Astrocyte of the cerebellum (primary cell): ENCODE results near the gene EARS2.

Source experiments
- DNase-seq: peaks from one replicate; pipeline ENCODE4 v3.0.0-alpha.2; 2011; ENCODE audit warnings: low read depth
- H3K4me3 ChIP-seq: 2 replicates; pipeline ENCODE4 v1.5.1; 2011; ENCODE audit warnings: mild to moderate bottlenecking, low read depth, low read length, moderate library complexity
- in situ Hi-C: cut with HindIII; loops from 2 replicates; pipeline ENCODE4 v1.10.0; 2017; ENCODE audit warnings: low sequenced_read_pairs
- TF ChIP-seq, protein P1 (sequence below): IDR thresholded peaks from 2 replicates; pipeline ENCODE4 v1.5.1; 2012; ENCODE audit warnings: low read length, low read depth, moderate library complexity, mild to moderate bottlenecking; ENCODE audit errors: missing control alignments

EARS2 gene

DNA sequence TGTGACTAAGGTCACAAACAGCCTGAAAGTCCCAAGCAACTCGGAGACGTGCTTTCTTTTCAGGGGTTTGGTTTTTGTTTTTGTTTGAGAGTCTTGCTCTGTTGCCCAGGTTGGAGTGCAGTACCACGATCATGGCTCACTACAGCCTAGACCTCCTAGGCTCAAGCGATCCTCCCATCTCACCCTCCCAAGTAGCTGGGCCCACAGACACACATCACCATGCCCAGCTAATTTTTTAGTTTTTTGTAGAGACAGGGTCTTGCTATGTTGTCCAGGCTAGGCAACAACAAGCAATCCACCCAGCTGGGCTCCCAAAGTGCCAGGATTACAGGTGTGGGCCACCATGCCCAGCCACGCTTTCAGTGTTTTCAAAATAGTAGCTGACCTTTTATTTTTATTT lies 27.1 kb downstream of the EARS2 start:
- in situ Hi-C loops: no loop called here
- no peak overlapping the region for H3K4me3 ChIP-seq
- TF ChIP-seq, protein P1, sequence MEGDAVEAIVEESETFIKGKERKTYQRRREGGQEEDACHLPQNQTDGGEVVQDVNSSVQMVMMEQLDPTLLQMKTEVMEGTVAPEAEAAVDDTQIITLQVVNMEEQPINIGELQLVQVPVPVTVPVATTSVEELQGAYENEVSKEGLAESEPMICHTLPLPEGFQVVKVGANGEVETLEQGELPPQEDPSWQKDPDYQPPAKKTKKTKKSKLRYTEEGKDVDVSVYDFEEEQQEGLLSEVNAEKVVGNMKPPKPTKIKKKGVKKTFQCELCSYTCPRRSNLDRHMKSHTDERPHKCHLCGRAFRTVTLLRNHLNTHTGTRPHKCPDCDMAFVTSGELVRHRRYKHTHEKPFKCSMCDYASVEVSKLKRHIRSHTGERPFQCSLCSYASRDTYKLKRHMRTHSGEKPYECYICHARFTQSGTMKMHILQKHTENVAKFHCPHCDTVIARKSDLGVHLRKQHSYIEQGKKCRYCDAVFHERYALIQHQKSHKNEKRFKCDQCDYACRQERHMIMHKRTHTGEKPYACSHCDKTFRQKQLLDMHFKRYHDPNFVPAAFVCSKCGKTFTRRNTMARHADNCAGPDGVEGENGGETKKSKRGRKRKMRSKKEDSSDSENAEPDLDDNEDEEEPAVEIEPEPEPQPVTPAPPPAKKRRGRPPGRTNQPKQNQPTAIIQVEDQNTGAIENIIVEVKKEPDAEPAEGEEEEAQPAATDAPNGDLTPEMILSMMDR: no peak
- no peak for DNase-seq

DNA sequence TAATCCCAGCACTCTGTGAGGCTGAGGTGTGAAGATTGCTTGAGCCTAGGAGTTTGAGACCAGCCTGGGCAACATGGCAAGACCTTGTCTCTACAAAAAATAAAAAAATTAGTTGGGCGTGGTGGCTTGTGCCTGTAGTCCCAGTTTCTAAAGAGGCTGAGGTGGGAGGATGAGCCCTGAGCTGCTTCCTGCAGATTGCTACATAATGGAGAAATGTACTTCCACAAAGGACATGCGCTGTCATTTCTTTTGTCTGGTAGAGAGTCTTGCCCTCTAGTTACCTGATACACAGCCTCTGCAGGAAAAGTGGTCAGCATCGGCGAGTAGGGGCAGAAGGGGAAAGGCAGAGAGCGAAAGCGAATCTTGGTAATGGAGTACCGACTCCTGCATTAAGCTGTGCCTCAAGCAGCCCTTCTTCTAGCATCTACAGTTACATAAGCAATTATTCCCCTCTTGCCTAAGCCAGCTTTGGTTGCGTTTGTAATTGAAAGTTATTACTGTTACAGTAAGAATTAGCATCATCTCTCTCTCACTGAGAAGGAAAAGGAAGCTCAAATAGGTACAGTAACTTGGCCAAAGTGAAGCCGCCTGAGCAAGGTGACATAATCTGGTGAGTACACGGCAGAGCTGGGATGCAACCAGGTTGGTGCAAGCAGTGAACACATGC lies 28.4 kb downstream of the EARS2 start:
- no peak overlapping the region for H3K4me3 ChIP-seq
- no peak for DNase-seq
- TF ChIP-seq, protein P1: no peak
- in situ Hi-C loops: no loop called here

DNA sequence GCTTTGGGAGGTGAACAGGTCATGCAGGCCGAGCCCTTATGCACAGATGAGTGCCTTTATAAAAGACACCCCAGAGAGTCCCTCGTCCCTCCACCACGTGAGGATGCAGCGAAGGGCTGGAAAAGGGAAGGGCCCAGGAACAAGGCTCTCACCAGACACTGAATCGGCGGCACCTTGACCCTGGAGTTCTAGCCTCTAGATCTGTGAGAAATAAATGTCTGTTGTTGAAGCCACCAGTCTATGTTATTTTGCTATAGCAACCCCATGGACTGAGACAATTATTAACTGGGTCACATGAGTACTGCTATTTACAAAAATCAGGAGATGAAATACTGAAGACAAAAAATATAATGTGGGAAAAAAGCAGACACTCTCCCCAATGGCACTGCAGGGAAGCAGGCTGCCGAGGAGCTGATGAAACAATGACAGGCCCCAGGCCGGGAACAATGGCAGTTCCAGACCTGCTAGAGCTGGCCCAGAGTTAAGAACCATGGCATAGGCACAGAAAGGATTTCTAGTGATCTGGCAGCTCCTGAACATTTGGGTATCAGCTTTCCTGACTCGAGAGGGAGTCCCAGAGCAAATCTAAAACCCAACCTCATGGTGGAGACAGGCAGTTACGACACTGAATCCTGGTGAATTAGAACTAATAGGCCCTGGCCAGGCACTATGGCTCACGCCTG lies 29.0 kb downstream of the EARS2 start:
- TF ChIP-seq, protein P1: no peak
- in situ Hi-C loops: no loop called here
- H3K4me3 ChIP-seq: no peak overlapping the region
- no peak for DNase-seq

DNA sequence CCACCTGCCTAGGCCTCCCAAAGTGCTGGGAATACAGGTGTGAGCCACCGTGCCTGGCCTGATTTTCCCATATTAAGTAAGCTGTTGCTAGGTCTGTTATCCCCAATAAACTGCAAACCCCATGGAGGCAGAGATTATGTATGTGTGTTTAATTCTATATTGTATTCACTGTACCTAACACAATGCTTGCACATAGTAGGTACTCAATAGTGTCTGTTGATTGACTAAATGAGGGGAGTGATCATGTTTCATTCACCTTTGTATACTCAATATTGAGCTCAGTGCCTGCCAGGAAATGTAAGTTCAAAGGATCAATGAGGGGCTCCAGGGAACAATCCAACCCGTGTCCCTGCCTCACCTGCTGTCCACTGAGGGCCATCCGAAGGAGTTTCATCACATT lies 32.3 kb downstream of the EARS2 start:
- in situ Hi-C loops: no loop called here
- DNase-seq: no peak
- TF ChIP-seq, protein P1: no peak
- H3K4me3 ChIP-seq: no peak overlapping the region

DNA sequence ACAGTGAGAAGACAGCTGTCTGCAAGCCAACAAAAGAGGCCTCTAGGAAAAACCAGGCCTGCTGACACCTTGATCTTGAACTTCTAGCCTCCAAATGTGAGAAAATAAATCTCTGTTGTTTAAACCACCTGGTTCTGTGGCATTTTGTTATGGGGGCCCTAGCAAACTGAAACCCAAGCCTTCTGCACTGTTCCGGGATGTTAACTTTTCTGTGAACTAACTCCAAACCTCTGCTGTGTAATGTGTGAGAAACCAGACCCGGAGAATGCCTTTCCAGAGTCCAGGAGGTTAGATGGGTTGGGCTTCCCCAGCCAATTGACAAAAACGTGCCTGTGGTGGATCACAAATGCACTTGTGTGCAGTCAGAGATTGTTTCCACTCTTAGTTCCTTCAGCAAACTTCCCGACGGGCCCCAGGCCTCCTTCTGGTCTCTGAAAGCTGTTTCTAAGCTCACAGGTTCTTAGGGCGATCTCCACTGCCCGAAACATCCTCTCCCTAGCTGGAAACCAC lies 33.2 kb downstream of the EARS2 start:
- TF ChIP-seq, protein P1: no peak
- in situ Hi-C loops: no loop called here
- no peak for DNase-seq
- no peak overlapping the region for H3K4me3 ChIP-seq

DNA sequence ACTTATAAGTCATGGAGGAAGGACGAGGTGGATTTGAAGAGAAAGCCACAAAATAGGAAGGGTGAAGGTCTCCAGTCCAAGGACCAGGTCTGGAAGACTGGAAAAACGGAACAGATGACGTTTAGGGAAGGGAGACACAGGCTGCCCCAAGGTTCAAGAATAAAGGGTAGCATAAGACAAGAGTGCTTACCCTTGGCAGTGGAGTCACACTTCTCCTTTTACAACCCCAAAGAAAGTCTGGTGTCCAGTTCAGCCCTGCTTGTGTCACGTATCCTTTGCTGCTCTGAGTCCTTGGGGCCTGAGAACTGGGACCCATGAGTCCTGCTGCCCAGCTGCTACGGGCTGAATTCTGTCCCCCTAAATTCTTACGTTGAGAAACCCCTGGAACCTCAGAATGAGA lies 33.8 kb downstream of the EARS2 start:
- no peak overlapping the region for H3K4me3 ChIP-seq
- in situ Hi-C loops: no loop called here
- TF ChIP-seq, protein P1: no peak
- no peak for DNase-seq
